ENCODE results near the gene ROR1.
"Not testable (repeated sequence)": the region's sequence is repeated elsewhere in the genome, so short reads cannot be mapped to it uniquely, and the experiment has no call there.

The ROR1 gene

DNA sequence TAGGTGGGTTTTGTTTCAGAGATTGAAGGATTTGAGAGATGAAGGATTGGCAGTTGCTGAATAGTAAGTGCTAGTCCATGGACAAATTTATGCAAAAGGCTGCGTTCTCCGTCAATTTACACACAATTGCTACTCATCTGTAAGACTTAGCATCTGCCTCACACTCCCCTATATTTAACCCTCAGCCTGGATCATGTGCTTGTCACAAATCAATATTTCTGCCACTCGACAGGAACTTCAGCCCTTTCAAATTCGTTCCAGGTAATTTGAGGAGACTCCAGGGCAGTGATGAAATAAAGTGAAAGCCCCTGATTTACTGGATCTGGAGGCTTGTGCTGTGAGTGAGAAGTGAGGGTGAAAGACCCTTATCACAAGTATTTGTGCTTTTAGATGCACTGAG is 324.0 kb downstream of the ROR1 start:
- DNase-seq (ENCODE audit: low read depth, low spot score), result no peak

DNA sequence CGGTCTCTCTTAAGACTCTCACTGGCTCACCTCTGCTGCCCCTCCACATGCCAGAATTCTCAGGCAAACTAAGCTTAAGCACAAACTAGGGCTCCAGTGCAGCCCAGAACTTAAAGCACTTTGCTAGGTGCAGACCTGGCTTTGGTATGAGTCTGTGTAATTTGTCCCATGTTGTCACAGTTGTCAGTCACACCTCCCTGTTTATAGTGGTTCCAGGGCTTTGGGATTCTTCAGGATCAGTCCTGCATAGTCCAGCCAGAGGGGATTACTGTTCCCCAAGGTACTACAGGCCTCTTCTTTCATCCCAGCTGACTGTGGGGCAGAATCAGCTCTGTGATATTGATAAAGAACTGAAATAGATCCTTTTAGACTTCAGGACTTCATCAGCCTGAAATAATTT is 324.6 kb downstream of the ROR1 start:
- DNase-seq (ENCODE audit: low read depth, low spot score), result peak; percentile 48

DNA sequence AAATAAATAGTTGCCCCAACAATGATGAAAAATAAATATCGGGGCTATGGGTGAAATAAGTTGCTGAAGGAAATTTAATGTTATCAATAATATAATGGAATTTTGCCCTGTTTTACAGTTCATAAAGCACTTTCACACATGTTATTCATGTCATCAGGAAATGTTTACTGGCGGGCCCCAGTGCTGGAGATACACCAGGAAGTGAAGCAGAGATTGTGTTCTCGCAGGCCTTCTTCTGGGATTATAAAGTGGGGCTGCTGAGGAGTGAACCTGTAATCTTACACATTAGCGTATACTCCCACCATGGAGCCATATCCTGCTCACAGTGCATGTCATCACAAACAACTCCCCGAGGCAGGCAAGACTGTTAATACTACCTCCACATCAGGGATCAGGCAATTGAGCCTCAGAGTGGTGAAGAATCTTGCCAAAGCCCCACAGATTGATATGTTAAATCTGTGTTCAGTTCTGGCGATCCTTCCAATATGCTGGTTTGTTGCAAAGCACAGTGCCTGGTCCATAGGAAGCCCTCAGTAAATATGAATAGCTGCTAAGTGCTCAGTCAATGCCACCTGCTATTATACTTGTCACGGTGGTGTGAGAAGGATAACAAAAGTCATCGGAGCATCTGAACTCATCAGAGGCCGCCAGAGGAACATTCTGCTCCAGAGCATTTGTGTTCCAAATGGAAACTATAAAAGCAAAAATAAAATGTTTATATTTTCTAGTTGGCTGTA is 325.2 kb downstream of the ROR1 start:
- DNase-seq (ENCODE audit: low read depth, low spot score), result no peak

GRCh38 chr1:64100791-64101190 is 327.0 kb downstream of the ROR1 start:
- no peak for DNase-seq (ENCODE audit: low read depth, low spot score)

DNA sequence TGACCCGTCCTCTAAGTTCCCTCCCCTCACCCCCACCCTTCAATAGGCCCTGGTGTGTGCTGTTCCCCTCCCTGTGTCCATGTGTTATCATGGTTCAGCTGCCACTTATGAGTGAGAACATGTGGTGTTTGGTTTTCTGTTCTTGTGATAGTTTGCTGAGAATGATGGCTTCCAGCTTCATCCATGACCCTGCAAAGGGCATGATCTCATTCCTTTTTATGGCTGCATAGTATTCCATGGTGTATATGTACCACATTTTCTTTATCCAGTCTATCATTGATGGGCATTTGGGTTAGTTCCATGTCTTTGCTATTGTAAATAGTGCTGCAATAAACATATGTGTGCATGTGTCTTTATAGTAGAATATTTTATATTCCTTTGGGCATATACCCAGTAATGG is 330.8 kb downstream of the ROR1 start:
- DNase-seq (ENCODE audit: low read depth, low spot score), result not testable (repeated sequence)

DNA sequence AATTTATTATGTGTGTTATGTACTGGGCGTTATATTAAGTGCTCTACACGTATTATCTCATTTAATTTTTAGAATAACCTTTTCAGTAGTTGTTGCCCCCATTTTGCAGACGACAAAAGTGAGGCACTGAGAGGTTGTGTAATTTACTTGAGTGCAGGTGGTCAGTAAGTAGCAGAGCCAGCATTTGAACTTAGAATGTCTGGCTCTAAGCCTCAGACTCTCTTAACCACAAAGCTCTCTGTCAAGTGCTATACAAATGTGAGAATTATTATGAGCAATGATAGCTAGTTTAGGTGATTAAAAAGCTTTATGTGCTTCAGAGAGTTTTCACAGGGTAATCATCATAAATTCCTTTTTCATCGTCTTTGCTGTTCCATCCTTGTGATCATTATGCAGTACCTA is 333.3 kb downstream of the ROR1 start:
- DNase-seq (ENCODE audit: low read depth, low spot score), result no peak

- no peak for DNase-seq (ENCODE audit: low read depth, low spot score)
Measured at GRCh38 chr1:64107632-64108031, 333.8 kb downstream of the ROR1 start.

- DNase-seq (ENCODE audit: low read depth, low spot score), result no peak
Measured at GRCh38 chr1:64110924-64111777, 337.3 kb downstream of the ROR1 start.

GRCh38 chr1:64111787-64112186 is 338.0 kb downstream of the ROR1 start:
- no peak for DNase-seq (ENCODE audit: low read depth, low spot score)

GRCh38 chr1:64112281-64112680 is 338.5 kb downstream of the ROR1 start:
- no peak for DNase-seq (ENCODE audit: low read depth, low spot score)

DNA sequence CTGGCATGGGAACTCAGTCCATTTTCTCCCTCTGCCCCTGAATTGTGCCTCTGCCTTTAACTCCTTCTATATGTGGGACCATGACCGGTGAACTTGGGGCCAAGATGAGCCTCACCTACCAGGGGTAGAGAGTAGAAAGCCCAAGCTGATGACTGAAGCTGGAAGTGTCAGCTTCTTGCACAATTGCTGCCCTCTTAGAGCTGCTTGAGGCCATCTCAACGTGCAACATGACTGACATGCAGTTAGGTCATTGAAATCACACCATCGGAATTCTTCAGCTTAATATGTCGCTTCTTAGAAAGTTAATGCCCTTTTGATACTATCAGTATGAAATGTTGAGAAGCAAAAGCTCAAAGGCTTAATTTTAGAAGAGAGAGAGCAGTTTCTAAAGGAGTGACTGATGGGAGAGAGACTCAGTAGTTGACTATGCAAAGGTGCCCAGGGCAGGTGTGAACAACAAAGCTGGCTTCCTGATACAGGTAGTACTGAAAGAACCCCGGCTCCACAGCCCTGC is 340.3 kb downstream of the ROR1 start:
- no peak for DNase-seq (ENCODE audit: low read depth, low spot score)

DNA sequence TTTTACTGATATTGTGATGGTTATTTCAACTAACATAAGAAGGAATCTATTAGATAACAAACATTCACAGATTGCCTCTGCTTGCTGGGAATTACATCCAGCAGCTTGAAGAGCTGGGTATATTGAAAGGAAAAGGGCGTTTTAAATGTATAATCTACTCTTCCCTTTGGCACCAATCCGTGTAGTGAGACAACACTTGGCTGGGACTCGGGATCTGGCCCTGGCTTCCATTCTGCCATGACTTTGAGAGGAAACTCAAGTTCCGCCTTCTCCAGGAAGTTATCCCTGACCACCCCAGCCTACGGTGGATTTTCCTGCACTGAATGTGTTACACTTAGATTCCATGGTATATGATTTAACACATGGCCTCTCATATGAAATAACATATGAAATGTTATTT is 342.7 kb downstream of the ROR1 start:
- no peak for DNase-seq (ENCODE audit: low read depth, low spot score)

- no peak for DNase-seq (ENCODE audit: low read depth, low spot score)
Measured at GRCh38 chr1:64117492-64117891, 343.7 kb downstream of the ROR1 start.

- DNase-seq (ENCODE audit: low read depth, low spot score), result no peak
Measured at GRCh38 chr1:64121766-64122385, 348.1 kb downstream of the ROR1 start.

DNA sequence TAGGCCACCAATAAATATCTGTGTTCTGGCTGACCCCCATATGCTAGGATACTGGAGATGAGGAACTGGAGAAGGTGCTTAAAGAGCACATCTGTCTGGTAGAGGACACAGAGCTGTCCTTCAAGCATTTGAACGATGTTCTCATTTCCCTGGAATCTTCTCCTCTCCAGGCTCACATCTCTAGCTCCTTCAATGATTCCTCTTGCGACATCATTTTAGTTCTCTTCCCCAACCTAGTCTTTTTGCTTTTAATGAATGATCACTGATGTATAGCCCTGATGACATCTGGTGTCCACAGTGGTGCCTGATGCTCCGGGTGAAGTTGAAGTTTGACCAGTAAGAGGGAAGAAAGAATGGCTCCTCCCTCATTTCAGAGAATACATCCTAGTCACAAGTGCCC is 348.8 kb downstream of the ROR1 start:
- no peak for DNase-seq (ENCODE audit: low read depth, low spot score)

DNA sequence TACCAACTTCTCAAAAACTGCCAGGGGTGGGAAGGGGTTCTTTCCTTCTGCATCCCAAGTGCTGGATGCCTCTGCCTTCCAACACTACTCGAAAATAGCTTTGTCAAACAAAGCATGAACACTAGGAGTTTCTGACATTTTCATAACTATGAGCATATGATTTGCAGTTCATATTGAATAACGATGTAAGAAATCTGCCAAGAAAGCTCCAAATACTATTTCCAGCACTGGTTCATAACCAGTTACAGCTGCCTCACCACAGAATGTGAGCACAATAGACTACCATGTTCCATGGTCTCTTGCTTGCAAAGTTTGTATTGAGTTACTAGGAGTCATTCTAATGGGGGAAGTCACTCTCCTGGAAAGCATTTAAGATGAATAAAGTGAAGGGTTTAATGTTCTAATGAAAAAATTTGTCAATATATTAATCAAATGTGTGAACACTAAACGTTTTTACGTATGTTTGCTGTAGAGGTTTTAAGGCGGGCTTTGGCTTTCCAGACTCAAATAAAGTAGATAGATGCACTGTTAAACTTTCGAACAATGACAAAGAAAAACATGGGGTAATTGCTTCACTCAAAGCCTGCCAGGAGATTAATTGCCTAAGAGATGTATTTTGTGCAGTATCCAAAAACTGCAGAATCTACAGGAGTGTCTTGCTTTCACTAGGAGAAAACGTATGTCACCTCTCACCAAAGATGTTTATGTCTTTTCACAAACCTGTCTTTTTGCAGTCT is 351.1 kb downstream of the ROR1 start:
- no peak for DNase-seq (ENCODE audit: low read depth, low spot score)

DNA sequence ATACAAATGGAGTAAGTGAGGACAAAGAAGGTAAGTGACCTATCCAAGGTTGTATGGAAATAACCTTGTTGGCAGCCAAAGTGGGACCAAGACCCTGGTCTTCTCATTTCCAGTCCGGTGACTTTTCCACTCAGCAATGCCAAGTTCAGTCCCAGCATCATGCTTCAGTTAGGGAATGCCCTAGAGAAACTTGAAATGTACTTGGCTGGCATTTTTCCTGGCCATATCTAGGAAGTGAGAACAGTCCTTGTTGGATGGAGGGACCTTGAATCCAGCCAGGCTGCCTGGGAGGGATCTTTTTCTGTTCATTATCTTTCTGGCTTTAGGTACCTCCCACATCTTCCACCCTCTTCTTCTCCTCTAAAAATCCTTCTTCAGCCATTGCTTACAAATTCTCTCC is 352.8 kb downstream of the ROR1 start:
- no peak for DNase-seq (ENCODE audit: low read depth, low spot score)

DNA sequence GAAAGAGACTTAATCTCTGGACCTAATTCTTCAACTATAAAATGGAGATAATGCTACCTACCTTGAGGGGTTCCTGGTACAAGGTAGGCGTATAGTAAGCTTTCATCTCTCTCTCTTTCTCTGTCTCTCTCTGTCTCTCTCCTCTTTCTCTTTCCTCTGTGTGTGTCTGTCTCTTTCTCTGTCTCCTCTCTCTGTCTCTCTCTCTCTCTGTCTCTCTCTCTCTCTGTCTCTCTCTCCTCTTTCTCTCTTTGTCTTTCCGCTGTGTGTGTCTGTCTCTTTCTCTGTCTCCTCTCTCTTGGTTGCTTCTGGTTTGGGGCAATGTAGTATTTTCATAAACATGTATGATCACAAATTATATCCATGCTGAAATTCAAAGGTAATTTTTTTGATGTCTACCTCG is 353.5 kb downstream of the ROR1 start:
- no peak for DNase-seq (ENCODE audit: low read depth, low spot score)

GRCh38 chr1:64129701-64130100 is 355.9 kb downstream of the ROR1 start:
- DNase-seq (ENCODE audit: low read depth, low spot score), result no peak

DNA sequence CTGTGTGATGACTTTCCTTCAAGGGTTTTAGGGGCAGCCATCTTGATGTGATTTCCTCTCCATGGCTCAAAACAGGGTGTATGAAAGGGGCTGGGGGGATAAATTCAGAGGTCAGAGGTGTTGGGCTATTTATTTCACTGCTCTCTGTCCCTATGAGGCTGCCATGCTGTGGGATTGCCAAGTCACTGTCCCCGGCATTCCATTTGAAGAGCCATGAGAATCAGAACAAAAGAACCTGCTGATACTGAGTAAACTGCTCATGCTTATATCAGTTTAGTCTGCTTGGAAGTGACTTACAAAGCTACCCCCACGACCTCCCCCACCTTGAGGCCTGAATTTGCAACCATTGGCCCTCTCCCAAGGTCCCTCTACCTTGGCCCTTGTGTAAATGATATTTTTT is 357.3 kb downstream of the ROR1 start:
- no peak for DNase-seq (ENCODE audit: low read depth, low spot score)

GRCh38 chr1:64133036-64133435 is 359.2 kb downstream of the ROR1 start:
- DNase-seq (ENCODE audit: low read depth, low spot score), result no peak
